TTC549 (cell line): ENCODE data around the gene ALG9.
"Not testable (repeated sequence)": the region's sequence is repeated elsewhere in the genome, so short reads cannot be mapped to it uniquely, and the experiment has no call there.

ENCODE experiments used
- FAIRE-seq: peaks from 2 replicates; lab custom pipeline; 2012; peaks lifted over from hg19 to GRCh38; lab: Jason Lieb, UNC

The ALG9 gene

DNA sequence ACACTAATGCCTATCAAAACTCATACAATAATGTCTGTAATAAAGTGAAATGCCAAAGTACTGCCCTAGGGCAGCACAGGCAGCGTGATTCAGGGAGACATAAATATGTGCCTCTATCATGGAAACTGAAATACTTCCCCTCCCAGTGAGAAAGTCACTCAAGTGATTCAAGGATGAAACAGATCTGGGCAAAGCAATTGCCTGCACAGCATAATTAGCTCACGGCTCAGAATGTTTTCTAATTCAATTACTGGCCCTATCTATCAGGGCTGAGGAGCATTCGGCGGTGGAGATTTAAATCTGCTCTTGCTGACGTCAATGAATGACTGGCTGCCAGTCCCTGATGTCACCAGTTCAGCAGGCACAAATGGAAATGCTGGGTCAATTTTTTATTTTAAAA, 77.5 kb downstream of the ALG9 start:
- FAIRE-seq = no peak

DNA sequence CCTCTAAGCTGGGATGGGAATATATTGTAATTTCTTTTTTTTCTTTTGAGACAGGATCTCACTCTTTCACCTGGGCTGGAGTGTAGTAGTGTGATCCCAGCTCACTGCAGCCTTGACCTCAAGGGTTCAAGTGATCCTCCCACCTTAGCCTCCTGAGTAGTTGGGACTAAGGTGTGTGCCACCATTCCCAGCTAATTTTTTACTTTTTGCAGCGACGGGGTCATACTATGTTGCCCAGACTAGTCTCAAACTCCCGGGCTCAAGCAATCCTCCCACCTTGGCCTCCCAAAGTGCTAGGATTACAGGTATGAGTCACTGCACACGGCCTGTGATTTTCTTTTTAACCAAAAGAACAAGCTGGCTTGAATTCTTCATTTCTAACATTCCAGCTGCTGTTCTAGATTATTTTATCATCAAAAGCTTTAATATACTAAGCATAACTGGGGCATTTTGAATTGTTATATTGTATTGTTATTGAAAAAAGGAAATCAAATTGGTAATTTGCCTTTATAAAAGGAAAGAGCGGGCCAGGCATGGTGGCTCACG, 78.4 kb downstream of the ALG9 start:
- FAIRE-seq = no peak

DNA sequence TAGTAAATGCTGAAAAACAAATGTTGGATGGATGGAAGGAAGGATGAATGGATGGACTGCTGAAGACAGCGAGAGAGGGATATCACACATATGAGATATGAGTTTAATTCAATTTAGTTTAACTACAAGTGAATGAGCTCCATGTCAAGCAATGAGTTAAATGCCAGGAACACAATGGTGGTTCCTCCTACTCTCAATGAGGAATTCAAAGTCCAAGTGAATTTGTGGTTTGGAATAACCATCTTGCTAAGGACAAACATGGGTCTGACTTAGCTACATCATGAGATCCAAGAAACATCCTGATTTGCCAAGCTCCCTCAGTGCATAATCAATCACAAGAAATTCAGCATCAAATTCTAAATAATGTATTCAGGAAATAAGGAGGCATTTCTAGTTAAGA, 79.1 kb downstream of the ALG9 start:
- no peak for FAIRE-seq

DNA sequence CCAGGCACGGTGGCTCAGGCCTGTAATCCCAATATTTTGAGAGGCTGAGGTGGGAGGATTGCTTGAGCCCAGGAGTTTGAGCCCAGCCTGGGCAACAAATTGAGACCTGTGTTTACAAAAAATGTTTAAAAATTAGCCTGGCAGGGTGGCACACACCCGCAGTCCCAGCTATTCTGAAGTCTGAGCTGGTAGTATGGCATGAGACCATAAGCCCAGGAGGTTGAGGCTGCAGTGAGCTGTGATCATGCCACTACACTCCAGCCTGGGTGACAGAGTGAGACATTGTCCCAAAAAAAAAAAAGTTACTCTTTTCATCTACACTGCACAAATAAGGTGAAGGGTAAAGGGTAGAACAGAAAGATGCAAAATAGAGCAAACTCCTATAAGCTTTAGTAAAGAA, 82.9 kb downstream of the ALG9 start:
- FAIRE-seq = no peak

DNA sequence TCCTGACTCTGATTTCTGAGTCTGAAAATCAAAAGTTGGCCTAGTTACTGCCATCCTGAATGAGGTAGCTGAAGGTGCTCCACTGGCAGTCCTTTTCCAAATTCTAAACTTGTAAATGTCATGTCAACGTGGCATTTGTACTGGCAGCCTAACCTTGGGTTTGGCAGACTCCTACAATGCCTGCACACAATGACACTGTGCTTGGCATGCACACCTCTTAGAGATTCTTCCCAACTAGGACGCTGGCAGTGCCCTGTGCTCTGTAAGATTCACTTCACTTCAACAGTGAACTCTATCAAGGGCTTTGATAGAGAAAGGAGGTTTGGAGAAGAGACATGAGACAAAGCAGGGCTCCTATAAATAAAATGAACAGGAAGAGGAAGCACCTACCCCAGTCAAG, 83.3 kb downstream of the ALG9 start:
- no peak for FAIRE-seq

DNA sequence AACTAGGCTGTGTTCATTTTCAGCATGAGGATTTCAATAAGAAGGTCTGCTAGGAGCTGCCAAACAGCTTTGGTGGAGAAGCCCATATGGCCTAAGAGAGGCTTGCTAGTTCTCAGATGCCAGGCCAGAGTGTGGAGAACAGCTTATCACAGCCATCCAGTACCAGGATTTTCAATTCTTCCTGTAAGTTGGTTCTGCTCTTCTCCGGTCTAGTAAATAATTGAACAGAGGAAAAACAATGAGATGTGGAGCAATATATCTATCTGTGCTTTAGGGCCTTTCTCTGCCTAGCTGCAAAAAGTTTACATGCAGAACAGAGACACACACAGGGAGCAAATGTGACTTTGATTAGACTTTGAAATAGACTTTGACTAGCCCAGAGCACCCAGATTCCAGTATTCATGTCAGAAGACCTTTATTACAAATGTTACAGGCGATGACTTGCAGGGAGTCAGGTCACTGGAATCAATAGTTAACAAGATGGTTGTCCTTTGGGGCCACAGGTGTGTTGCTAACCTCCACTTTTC, 85.4 kb downstream of the ALG9 start:
- no peak for FAIRE-seq

DNA sequence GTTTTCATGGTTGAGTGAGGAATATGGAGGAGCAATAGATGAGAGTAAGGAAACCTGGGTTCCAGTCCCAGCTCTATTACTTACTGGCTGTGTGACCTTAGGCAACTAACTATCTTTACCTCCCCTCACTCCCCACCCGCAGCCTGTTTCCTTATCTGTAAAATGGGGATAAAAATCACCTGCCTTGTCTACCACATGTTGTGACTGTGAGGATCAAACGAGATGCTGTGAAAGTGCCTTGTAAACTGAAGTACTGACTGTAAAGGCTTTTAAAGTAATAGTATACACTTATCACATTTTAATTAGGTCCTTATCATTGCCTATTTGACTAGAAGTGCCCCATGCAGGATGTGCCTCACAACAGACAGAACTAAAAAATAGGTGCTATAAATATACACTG, 86.3 kb downstream of the ALG9 start:
- no peak for FAIRE-seq

DNA sequence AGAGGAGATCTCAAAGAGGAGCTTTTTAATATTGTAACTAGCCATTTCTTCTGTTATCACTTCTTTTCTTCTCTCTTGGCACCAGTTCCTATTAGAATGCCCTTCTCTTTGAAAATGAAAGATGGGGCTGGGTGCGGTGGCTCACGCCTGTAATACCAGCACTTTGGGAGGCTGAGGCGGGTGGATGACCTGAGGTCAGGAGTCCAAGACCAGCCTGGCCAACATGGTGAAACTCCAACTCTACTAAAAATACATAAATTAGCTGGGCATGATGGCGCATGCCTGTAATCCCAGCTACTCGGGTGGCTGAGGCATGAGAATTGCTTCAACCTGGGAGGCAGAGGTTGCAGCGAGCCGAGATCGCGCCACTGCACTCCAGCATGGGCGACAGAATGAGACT, 87.1 kb downstream of the ALG9 start:
- not testable (repeated sequence) for FAIRE-seq

DNA sequence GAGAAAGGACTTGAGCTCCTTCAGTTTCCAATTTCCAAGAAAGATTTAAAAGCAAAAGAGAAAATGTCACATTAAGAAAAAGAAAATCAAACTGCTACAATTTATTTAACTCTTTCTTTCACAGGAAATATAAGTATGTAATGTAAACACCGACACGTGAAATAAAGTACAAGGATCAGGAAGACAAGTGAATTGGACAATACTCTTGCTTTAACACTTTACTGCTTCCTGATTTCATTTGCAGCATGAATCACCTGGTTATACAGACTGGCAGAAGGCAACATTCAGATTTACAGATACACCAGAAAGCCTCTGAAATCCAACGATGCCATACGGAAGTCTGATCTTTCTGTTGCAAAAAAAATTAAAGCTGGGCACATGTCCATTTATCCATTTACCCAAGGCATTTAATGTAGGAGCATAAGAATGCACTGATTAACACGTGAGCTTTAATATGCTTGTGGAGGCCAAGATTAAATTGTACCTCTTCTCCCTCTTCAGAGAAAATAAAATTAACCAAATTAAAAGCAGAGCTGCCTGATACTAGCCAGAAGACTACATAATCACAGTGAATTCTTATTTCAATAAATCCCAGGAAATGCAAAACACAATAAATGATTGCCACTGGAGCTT, 89.2 kb downstream of the ALG9 start:
- no peak for FAIRE-seq

DNA sequence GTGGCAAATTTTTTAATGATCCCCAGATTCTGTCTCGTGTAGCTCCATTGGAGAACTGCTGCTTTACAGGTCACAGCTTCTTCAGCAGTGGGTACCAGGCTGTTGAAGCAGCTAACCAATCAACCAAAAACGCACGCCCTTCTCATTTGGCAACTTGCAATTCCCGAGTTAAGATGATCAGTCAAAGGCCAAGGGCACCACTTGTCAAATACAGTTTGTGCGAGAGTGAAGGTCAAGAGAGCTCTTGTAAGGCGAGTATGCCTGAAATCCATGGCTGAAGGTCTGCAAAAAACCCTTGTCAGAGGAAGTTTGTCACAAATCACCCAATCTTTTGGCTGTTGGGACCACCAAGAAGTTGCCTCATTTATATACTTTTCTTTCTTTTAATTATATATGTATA, 92.3 kb downstream of the ALG9 start:
- FAIRE-seq = no peak

DNA sequence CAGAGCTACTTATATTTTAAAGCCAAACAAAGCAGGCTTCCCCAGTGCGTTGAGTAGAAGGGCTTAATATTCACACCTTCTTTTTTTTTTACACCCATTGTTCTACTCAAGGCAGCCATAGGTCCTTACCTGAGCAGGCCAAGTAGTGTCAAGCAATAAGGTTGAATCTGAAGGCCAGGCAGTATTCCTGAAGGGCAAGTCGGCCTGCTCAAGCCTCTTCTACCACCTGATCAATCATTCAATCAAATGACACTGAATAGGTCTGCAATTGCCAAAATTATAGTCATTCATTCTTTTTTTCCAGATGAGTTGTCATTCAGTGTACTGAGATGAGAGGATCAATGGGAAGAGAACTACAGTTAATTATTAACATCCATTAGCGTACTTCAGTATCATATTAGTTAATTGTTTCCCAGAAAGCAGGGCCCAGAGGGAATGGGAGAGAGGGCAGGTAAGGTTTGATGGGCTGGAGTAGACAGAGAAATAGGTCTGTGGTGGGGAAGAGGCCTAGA, 93.3 kb downstream of the ALG9 start:
- FAIRE-seq = no peak

DNA sequence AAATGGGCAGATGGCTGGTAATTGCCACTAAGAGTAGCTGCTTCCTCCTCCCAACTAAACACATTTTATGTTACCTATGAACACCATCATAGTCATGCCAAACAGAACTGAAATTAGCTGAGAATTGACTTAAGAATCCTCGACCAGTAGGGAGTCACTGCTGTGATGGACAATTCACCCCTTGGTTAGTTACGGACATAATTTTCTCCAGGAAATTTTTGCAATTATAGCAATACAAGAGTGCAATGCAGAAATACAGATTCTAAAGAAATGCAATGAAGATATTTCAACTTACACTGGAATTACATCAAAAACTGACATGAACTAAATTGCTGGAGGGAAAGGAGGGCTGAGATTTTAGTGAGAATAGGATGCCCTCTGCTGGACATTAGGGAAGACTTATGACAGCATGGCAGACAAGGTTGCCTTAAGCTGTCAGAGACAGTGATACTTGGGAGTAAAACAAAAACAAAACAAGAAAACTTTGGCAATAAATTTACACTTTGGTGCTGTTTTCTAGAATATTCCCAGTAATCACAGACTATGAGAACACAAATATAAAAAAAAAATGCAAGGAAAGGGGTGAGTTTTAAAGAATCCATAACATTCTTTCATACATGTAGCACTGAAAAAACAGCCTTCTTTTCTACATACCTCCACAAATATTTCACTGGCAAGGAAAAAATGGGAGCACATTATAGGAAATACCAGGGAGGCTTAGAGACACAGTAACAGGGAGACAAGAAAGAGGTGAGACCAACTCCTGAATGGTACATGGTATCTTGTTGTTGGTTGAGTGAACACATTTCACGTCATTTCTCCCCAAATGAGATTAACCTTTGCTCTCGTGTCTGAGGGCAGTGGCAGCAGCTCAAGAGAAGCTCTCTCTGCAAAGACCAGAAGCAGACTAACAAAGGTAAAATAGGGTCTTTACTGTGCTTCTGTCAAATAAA, 94.0 kb downstream of the ALG9 start:
- FAIRE-seq = peak; percentile 90

DNA sequence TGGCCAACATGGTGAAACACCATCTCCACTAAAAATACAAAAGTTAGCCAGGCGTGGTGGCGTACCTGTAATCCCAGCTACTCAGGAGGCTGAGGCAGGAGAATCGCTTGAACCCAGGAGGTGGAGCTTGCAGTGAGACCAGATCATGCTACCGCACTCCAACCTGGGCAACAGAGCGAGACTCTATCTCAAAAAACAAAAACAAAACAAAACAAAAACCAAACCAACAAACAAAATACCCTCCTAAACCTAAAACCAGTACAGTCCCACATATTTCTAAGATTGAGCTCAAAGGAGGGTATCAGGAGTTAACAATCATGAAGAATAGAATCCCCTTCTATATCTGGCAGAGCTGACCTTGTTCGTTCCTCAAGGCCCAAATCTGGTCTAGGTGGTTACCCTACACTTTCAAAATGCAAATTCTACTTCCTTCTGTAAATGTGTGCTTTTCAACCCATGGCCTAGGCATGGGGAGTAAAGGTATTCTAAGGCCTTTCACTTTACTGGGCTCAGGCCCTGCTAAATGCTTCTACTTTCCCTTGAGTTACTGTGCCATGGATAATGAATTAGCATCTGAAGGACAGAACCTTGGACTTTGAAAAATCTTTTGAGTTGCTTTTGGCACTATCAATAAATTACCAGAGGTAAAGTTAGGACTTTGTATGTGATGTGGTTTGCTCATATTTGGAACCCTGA, 94.8 kb downstream of the ALG9 start:
- FAIRE-seq = no peak

DNA sequence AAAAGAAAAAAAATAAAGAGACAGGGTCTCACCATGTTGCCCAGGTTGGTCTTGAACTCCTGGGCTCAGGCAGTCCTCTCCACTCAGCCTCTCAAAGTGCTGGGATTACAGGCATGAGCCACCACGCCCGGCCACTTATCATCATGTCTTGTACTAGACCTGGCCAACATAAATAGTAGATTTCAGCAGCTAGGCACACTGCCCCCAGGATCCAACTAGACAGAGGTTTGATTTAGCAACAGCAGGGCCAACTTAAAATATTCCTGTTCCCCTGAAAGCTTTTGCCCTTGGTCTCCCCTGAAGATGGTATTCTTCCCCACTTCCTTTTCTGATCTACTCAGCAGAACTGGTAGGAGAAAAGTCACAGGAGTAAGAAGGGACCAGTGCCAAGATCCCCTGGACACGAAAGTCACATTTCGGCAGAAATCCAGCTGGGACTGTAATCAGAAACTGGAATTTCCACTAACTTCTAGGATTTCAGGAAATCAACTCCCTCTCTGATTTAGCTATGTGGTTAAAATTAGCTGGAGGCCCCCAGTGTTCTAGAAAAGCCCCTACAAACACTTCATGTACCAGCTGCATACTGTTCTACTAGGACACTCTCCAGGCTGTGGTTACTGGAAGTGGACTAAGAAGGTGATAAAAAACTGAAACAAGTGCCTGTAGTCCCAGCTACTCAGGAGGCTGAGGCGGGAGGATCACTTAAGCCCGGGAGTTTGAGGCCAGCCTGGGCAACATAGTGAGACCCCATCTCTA, 96.2 kb downstream of the ALG9 start:
- no peak for FAIRE-seq

DNA sequence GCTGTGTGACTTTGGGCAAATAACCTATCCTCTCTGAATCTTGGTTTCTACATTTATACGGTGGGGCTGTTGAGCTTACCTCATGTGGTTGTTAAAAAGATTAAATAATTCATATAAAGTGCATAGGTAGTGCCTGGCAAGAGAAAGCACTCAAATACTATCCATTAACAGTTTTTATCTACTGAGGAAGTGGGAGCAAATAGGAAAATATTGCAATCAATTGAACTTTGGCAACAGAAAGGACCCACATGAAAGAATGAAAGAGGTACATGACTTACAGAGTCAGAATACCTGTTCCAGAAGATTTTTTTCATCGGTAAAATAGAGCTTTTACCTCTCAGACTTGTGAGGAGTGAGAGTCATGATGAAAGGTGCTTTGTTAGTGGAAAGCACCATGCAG, 98.8 kb downstream of the ALG9 start:
- no peak for FAIRE-seq

DNA sequence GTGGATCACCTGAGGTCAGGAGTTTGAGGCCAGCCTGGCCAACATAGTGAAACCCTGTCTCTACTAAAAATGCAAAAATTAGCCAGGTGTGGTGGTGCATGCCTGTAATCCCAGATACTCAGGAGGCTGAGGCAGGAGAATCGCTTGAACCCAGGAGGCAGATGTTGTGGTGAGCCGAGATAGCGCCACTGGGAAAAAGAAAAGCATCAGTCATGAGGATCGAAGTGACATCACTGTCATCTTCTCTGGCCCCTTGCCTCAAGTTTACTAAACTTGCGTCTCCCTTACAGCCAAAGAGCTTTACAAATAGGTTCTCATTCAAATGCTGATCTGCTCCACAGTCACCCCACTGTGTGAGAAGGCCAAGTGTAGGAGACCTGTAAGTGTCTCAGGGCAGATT, 100.2 kb downstream of the ALG9 start:
- not testable (repeated sequence) for FAIRE-seq

DNA sequence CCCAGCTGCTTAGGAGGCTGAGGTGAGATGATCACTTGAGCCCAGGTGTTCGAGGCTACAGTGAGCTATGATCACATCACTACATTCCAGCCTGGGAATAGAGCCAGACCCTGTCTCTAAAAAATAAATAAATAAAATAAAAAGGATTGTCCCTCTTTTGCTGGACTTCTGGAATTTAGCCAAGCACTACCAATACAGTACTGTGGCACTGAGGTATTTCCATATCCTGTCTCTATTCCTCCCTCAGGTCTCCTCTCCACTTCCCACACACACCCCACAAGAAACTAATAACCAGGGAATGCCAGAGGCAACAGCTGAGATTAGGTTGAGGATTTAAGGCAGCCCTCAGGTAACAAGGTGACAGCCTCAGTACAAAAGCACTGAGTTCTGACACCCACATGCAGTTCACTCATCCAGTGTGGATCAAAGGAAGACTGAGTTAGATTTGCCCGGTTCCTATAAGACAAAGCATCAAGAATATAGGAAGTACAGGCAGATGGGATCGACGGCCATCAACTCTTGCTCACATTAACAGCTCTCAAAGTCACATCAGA, 100.7 kb downstream of the ALG9 start:
- FAIRE-seq = no peak

DNA sequence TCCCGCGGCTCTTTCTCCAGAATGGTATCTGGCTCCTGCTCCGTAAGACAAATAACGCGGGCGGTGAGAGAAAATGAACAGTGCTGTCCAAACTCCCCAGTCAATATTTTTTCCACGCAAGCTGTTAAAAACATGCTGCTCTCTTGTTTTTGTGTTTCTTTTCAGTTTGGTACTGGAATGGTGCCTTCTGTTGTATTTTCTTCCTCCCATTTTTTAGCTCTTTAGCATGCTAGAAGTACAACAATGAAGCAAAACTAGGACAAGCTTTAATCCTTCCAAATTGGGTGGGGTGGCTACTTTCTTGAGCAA, 104.6 kb downstream of the ALG9 start:
- no peak for FAIRE-seq

DNA sequence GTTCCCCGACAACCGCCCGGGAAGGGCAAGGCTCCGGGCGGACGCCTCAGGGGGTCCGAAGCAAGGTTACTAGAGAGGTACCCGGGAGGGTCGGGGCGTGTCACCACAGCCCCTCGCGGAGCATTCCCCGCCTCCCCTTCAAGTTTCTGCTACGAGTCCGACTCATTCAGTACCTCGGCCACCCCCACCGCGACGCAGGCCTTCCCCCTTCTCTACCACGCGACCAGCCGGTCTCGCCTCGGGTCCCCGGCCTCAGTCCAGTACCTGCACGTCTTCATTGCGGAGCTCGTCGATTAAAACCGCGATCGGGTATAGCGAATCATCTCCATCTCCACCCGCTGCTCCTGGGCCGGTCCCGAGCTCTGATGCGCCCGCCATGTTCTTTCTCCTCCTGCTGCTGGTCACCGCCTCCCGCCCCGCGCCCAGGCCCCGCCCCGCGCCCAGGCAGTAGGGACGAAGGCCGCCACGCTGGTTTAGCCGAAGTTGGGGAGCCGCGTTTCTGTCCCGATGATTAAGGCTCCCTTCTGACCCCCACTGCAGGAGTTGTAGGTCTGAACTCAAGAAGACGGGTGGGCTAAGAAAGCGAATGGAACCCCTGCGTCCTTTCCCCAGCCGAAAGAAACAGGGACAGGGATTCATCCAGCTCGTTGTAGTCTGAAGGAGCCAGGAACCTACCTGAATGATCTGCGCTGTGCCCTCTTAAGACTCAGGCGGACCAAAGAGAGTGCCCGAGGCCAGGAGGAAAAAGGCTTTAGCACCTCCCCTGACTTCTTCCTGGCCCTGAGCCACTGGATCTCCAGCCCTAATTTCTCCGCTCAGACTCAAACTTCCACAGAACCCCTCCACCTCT, 105.2 kb downstream of the ALG9 start, which contains the start of gene PPP2R1B:
Gene PPP2R1B (minus strand): TSS at position 406 of the 850 bp plus-strand sequence. CDS start 28 bp downstream, at position 378.
- FAIRE-seq = no peak

DNA sequence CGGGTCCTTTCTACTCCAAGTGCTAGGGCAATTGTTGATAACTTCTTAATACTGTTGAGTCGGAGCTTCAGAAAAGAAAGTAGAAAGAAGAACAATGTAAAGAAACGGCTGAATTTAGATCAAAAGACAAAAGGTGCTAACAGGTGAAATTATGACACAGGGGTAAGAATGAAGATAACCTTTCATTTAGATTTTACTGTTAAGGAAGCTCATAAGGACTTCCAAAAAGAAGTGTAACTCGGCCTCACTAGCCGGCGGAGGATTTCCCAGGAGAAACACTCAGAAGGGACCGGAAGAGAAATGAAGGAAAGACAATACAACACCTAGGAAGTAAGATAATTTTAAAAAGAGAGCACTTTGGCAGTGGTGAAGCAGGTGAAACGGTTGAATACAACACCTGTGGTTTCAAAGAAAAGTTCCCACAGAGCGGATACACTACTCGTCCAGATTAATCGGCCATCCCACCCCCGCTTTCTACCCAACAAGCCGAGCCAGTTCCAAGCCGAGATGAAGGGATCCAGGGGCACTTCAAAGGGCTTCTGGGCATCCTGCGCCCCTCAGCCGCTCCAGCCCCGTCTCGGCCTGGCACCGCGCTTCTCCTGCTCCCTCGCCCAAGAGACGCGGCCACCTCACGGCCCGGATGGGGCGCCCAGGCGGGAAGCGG, 105.9 kb downstream of the ALG9 start:
- FAIRE-seq = no peak
